Lung (tissue), 12 donors: ENCODE measurements around the gene PGLYRP3. TPM values are rescaled to one million over a fixed set of nuclear protein-coding genes. Genes with fewer than 3 reads are reported as not detected.

Experiments
- ATAC-seq: fragments of 200-7000 bp; cut with Tn5 transposase; one replicate; pipeline ENCODE4 v1.9.1; 2020; ENCODE audit warnings: moderate number of reproducible peaks; ENCODE audit not compliant: insufficient read depth, low FRiP score
- DNase-seq, 3 donors: peaks; one replicate each; pipeline ENCODE4 v3.0.0-alpha.2; 2013 to 2017
- H3K27ac ChIP-seq, 2 donors: one replicate each; pipeline ENCODE4 v1.5.1; 2013; ENCODE audit warnings: mild to moderate bottlenecking in 2 of 2, moderate library complexity in 2 of 2, control low read depth in 1 of 2, inconsistent platforms in 1 of 2, low read depth in 1 of 2, low read length in 1 of 2
- H3K27me3 ChIP-seq, 3 donors: one replicate each; pipeline ENCODE4 v1.5.1; 2013; ENCODE audit warnings: low read length in 2 of 3; ENCODE audit not compliant: control insufficient read depth in 3 of 3, insufficient read depth in 3 of 3
- H3K36me3 ChIP-seq, 4 donors: one replicate each; pipeline ENCODE4 v1.5.1; 2013; ENCODE audit warnings: low read length in 4 of 4, mild to moderate bottlenecking in 1 of 4, moderate library complexity in 1 of 4; ENCODE audit not compliant: control insufficient read depth in 4 of 4, insufficient read depth in 4 of 4
- H3K4me1 ChIP-seq, 5 donors: one replicate each; pipeline ENCODE4 v1.5.1; 2013; ENCODE audit warnings: low read length in 5 of 5, mild to moderate bottlenecking in 2 of 5, moderate library complexity in 1 of 5; ENCODE audit not compliant: control insufficient read depth in 5 of 5, insufficient read depth in 5 of 5
- H3K4me3 ChIP-seq: one replicate; pipeline ENCODE4 v1.5.1; 2013; ENCODE audit warnings: mild to moderate bottlenecking, control low read depth, moderate library complexity
- H3K9ac ChIP-seq, 2 donors: one replicate each; pipeline ENCODE4 v1.5.1; 2013; ENCODE audit warnings: low read length in 2 of 2, control low read depth in 1 of 2; ENCODE audit not compliant: insufficient read depth in 1 of 2
- H3K9me3 ChIP-seq, 4 donors: one replicate each; pipeline ENCODE4 v1.5.1; 2013; ENCODE audit warnings: low read length in 3 of 4, mild to moderate bottlenecking in 1 of 4, moderate library complexity in 1 of 4; ENCODE audit not compliant: control insufficient read depth in 4 of 4, insufficient read depth in 3 of 4
- WGBS, 2 donors: extraction: QIAGEN DNeasy Blood & Tissue Kit; methylation state at CpG; one replicate each; pipeline ENCODE4 v1.1.7; 2013; 5-methylcytosine and 5-hydroxymethylcytosine counted together
- polyA plus RNA-seq, 2 donors: library from polyadenylated mRNA; stranded (reverse); fragments of 200-250 nt; gene quantifications; one replicate each; pipeline ENCODE4 v1.2.1, GENCODE V29; 2013
- total RNA-seq, 2 donors: library from RNA; depleted of rRNA in 1 of 2; stranded (reverse); fragments of >200 nt in 1 of 2; gene quantifications; one replicate each; pipeline ENCODE4 v1.2.1, GENCODE V29; 2014 to 2021
- TF ChIP-seq, protein P1 (sequence below): IDR thresholded peaks from 2 replicates; pipeline ENCODE4 v1.5.1; 2012; ENCODE audit warnings: mild to moderate bottlenecking; ENCODE audit errors: control extremely low read depth, extremely low read depth
- donor health status: control.
- donor health status: control.
- donor health status: Bipolar disorder and iron deficiency.
- donor health status: healthy.
- donor health status: DM: yes; HTN: yes; CAD: no.

The PGLYRP3 gene
- total and polyA plus RNA-seq, 4 donors, result not detected

DNA sequence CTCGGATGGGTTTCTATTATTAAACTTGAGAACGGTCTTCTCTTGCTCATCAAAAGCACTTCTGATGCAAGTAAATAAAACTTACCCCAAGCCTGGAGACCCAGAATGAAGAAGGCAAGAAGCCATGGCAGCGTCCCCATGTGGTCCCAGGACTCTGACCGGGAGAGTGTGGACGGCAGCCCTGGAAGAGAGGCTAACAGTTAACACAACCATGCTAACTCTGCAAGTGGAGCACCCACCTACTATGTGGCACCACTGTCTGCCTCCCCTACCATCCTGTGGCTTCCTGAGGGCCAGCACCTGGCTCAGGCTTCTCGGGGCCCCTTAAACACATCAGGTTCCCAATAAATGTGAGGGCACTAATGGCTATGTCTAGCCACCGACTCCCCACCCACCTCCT is 2.2 kb downstream of the PGLYRP3 start:
- no peaks in the 10 kb centered on the region for H3K36me3 ChIP-seq
- no peaks in the 10 kb centered on the region for H3K27me3 ChIP-seq
- H3K9me3 ChIP-seq, result peaks cover 0 to 1% (median 0%) of the 10 kb centered on the region in 4 donors
- H3K4me1 ChIP-seq, result no peaks in the 10 kb centered on the region
- 70 to 79% methylated on average over 7 of the region's 7 CpGs for WGBS, 2 donors
- no peak overlapping the region for H3K4me3 ChIP-seq
- H3K27ac ChIP-seq, result no peak overlapping the region
- H3K9ac ChIP-seq, result no peak overlapping the region
- DNase-seq (no peak), ATAC-seq (no peak)
- TF ChIP-seq, protein P1, sequence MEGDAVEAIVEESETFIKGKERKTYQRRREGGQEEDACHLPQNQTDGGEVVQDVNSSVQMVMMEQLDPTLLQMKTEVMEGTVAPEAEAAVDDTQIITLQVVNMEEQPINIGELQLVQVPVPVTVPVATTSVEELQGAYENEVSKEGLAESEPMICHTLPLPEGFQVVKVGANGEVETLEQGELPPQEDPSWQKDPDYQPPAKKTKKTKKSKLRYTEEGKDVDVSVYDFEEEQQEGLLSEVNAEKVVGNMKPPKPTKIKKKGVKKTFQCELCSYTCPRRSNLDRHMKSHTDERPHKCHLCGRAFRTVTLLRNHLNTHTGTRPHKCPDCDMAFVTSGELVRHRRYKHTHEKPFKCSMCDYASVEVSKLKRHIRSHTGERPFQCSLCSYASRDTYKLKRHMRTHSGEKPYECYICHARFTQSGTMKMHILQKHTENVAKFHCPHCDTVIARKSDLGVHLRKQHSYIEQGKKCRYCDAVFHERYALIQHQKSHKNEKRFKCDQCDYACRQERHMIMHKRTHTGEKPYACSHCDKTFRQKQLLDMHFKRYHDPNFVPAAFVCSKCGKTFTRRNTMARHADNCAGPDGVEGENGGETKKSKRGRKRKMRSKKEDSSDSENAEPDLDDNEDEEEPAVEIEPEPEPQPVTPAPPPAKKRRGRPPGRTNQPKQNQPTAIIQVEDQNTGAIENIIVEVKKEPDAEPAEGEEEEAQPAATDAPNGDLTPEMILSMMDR, result no peak

DNA sequence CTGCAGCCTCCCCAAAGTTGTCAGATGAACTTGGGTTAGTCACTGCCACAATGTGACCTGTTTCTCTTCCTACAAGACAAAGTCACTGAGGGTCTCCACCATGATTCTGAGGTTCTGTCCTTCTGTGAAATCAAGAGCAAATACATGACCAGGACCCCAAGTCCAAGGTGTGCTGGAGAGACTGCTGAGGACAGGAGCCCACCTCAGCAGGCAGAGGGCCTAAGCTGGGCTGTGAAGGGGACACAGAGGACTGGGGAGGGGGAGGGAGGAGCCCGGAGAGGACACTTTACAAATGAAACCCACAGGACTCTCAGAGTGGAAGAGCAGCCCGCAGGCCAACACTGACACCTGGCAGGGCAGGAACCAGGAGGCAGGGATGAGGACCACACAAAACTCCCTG is 3.3 kb downstream of the PGLYRP3 start:
- Histone ChIP-seq H3K4me1 (no peaks in the 10 kb centered on the region), H3K4me3 (no peak overlapping the region), H3K27me3 (no peaks in the 10 kb centered on the region), H3K9me3 (peaks cover 0 to 1% (median 0%) of the 10 kb centered on the region in 4 donors), H3K27ac (no peak overlapping the region), H3K36me3 (no peaks in the 10 kb centered on the region), H3K9ac (no peak overlapping the region)
- TF ChIP-seq, protein P1, result no peak
- WGBS, 2 donors, result 78 to 84% methylated on average over 2 of the region's 2 CpGs
- no peak for ATAC-seq
- DNase-seq, result no peak

DNA sequence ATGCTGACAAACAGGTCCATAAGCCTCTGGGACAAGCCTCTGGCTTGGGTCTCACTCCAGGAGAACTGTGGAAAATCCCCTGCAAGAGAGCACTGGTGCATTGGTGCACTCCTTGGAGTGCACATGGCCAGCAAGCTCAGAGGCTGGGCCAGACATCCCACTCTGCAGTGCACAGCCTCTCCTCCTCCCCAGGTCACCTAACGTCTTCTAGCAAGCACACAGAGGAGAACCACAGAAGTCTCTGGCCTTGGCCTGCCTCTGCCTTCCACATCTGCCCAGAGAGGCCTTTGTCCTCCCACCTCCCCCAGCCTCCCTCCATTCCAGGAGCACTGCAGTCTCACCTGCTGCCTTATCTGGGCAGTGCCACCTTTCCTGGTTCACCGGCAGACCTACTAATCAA is 4.2 kb downstream of the PGLYRP3 start:
- Histone ChIP-seq H3K27ac (no peak overlapping the region), H3K36me3 (no peaks in the 10 kb centered on the region)
- TF ChIP-seq, protein P1, result no peak

GRCh38 chr1:153307221-153307600 is 5.5 kb downstream of the PGLYRP3 start:
- Histone ChIP-seq H3K27ac (no peak overlapping the region), H3K9ac (no peak overlapping the region), H3K4me1 (no peaks in the 10 kb centered on the region), H3K27me3 (no peaks in the 10 kb centered on the region), H3K9me3 (no peaks in the 10 kb centered on the region), H3K36me3 (no peaks in the 10 kb centered on the region), H3K4me3 (no peak overlapping the region)
- ATAC-seq (no peak), DNase-seq (no peak)
- TF ChIP-seq, protein P1, result no peak
- 85 to 95% methylated on average over 10 of the region's 10 CpGs for WGBS, 2 donors

More for the DNA sequence above, 4.2 kb downstream of the PGLYRP3 start:
- no peaks in the 10 kb centered on the region for H3K4me1 ChIP-seq
- WGBS, 2 donors, result 71 to 92% methylated on average over 2 of the region's 2 CpGs
- H3K4me3 ChIP-seq, result no peak overlapping the region
- ATAC-seq (no peak), DNase-seq (no peak)
- H3K9me3 ChIP-seq, result peaks cover 0 to 1% (median 0%) of the 10 kb centered on the region in 4 donors
- H3K27me3 ChIP-seq, result no peaks in the 10 kb centered on the region
- no peak overlapping the region for H3K9ac ChIP-seq
